CD4-positive, alpha-beta T cell (primary cell): Measurements from ENCODE around the gene SUN3. TPM values are rescaled to one million over a fixed set of nuclear protein-coding genes. Genes with fewer than 3 reads are reported as not detected.

Experiments
- ATAC-seq: fragments of 200-7000 bp; cut with Tn5 transposase; one replicate; pipeline ENCODE4 v1.10.0; 2022; ENCODE audit warnings: mild to moderate bottlenecking; ENCODE audit not compliant: poor library complexity
- CTCF ChIA-PET: fragments of 350-600 bp; sonication (Branson Sonifier 250); formaldehyde crosslinking; loops from one replicate; lab custom pipeline; 2021; ENCODE audit warnings: antibody characterized with exemption, inconsistent platforms; lab: Charles Lee
- POLR2A ChIA-PET: fragments of 350-600 bp; sonication (Branson Sonifier 250); formaldehyde crosslinking; loops from one replicate; lab custom pipeline; 2021; ENCODE audit warnings: antibody characterized with exemption, inconsistent platforms; lab: Charles Lee
- DNase-seq, 14 experiments: peaks; one replicate each; pipeline ENCODE4 v3.0.0-alpha.2; 2013 to 2020; ENCODE audit warnings: mixed read lengths in 2 of 14
- H3K27ac ChIP-seq, 2 donors: one replicate each; pipeline versions ENCODE4 v1.5.1 to v1.7.0; 2013; ENCODE audit warnings: low read length in 2 of 2, low read depth in 1 of 2, mild to moderate bottlenecking in 1 of 2
- H3K27me3 ChIP-seq, 2 experiments: 1 replicate in 1 of 2; 2 replicates in 1 of 2; pipeline versions ENCODE4 v1.6.1 to v1.7.0; 2013; ENCODE audit warnings: low read length in 2 of 2, control low read depth in 1 of 2, mild to moderate bottlenecking in 1 of 2, moderate library complexity in 1 of 2; ENCODE audit not compliant: insufficient read depth in 2 of 2, control insufficient read depth in 1 of 2
- H3K36me3 ChIP-seq: one replicate; pipeline ENCODE4 v1.6.1; 2013; ENCODE audit warnings: low read length, control low read depth; ENCODE audit not compliant: insufficient read depth
- H3K4me1 ChIP-seq: one replicate; pipeline ENCODE4 v1.6.1; 2013; ENCODE audit warnings: low read length, control low read depth; ENCODE audit not compliant: insufficient read depth
- H3K4me3 ChIP-seq: one replicate; pipeline ENCODE4 v1.5.1; 2013; ENCODE audit warnings: mild to moderate bottlenecking, low read length, moderate library complexity
- H3K9me3 ChIP-seq, 2 experiments: 1 replicate in 1 of 2; 2 replicates in 1 of 2; pipeline versions ENCODE4 v1.6.1 to v1.7.0; 2013; ENCODE audit warnings: low read length in 2 of 2, mild to moderate bottlenecking in 2 of 2, control low read depth in 1 of 2, moderate library complexity in 1 of 2; ENCODE audit not compliant: control insufficient read depth in 1 of 2, insufficient read depth in 1 of 2
- H3K27ac Mint-ChIP-seq: one replicate; pipeline ENCODE4 v1.8.0; 2020; ENCODE audit warnings: mixed read lengths
- H3K27me3 Mint-ChIP-seq: one replicate; pipeline ENCODE4 v1.8.0; 2021; ENCODE audit warnings: mixed read lengths
- H3K36me3 Mint-ChIP-seq: one replicate; pipeline ENCODE4 v1.8.0; 2021; ENCODE audit warnings: low read depth, mixed read lengths
- H3K4me1 Mint-ChIP-seq: one replicate; pipeline ENCODE4 v1.8.0; 2021; ENCODE audit warnings: low read depth, mixed read lengths
- H3K4me3 Mint-ChIP-seq: one replicate; pipeline ENCODE4 v1.8.0; 2020; ENCODE audit warnings: mild to moderate bottlenecking, mixed read lengths
- H3K9me3 Mint-ChIP-seq: one replicate; pipeline ENCODE4 v1.8.0; 2020; ENCODE audit warnings: mixed read lengths
- CTCF ChIP-seq: fragments of 200-600 bp; IDR thresholded peaks from one replicate; pipeline ENCODE4 v1.8.0; 2022; ENCODE audit warnings: antibody characterized with exemption, mild to moderate bottlenecking
- intact Hi-C, 2 experiments: fragments of 100-400 bp; cut with DNase I in 1 of 2; cut with micrococcal nuclease in 1 of 2; formaldehyde crosslinking; loops; one replicate each; pipeline versions ENCODE4 v1.15.1 to v1.9.0; 2023 to 2025; cut with DNase I, micrococcal nuclease
- total RNA-seq, 174 experiments: library from RNA in 2 of 174; stranded (reverse) in 2 of 174; gene quantifications; one replicate each; pipeline ENCODE4 v1.2.3 and lab custom pipeline; 2021 to 2026

SUN3 gene
- total RNA-seq, 2 experiments from 2014 or later, result not detected

- Mint-ChIP-seq H3K27ac (no peak overlapping the region), H3K4me3 (no peak overlapping the region), H3K36me3 (no peaks in the 10 kb centered on the region), H3K4me1 (no peaks in the 10 kb centered on the region), H3K9me3 (no peaks in the 10 kb centered on the region), H3K27me3 (no peaks in the 10 kb centered on the region)
- no peak for DNase-seq
- Histone ChIP-seq H3K4me1 (no peaks in the 10 kb centered on the region), H3K36me3 (no peaks in the 10 kb centered on the region), H3K27ac (no peak overlapping the region), H3K27me3 (no peaks in the 10 kb centered on the region), H3K4me3 (no peak overlapping the region), H3K9me3 (no peaks in the 10 kb centered on the region)
- ChIA-PET POLR2A (no interaction called here), CTCF (no interaction called here)
- no peak for ATAC-seq
- no peak for TF ChIP-seq CTCF
- intact Hi-C loops, result loop anchor here (10.0 kb wide), 1 partner anchor 1223 kb away; no protein-coding TSS in a partner anchor
These were observed 86.8 kb downstream of the SUN3 start for GRCh38 chr7:47942132-47942531.

GRCh38 chr7:47941136-47941844 is 87.6 kb downstream of the SUN3 start:
- DNase-seq (peak in 2 of 14 experiments; percentile 19 to 41), ATAC-seq (no peak)
- no peak for TF ChIP-seq CTCF
- Histone ChIP-seq H3K9me3 (no peaks in the 10 kb centered on the region), H3K27ac (no peak overlapping the region), H3K27me3 (no peaks in the 10 kb centered on the region), H3K4me3 (no peak overlapping the region), H3K36me3 (no peaks in the 10 kb centered on the region), H3K4me1 (no peaks in the 10 kb centered on the region)
- ChIA-PET POLR2A (no interaction called here), CTCF (interaction anchor here (1.2 kb wide), 1 partner anchor 168 kb away, joined by 3 read pairs; no protein-coding TSS in a partner anchor)
- Mint-ChIP-seq H3K27ac (no peak overlapping the region), H3K4me1 (no peaks in the 10 kb centered on the region), H3K36me3 (no peaks in the 10 kb centered on the region), H3K27me3 (no peaks in the 10 kb centered on the region), H3K4me3 (no peak overlapping the region), H3K9me3 (no peaks in the 10 kb centered on the region)
- intact Hi-C loops, result loop anchor here (10.0 kb wide), 1 partner anchor 1224 kb away; no protein-coding TSS in a partner anchor

DNA sequence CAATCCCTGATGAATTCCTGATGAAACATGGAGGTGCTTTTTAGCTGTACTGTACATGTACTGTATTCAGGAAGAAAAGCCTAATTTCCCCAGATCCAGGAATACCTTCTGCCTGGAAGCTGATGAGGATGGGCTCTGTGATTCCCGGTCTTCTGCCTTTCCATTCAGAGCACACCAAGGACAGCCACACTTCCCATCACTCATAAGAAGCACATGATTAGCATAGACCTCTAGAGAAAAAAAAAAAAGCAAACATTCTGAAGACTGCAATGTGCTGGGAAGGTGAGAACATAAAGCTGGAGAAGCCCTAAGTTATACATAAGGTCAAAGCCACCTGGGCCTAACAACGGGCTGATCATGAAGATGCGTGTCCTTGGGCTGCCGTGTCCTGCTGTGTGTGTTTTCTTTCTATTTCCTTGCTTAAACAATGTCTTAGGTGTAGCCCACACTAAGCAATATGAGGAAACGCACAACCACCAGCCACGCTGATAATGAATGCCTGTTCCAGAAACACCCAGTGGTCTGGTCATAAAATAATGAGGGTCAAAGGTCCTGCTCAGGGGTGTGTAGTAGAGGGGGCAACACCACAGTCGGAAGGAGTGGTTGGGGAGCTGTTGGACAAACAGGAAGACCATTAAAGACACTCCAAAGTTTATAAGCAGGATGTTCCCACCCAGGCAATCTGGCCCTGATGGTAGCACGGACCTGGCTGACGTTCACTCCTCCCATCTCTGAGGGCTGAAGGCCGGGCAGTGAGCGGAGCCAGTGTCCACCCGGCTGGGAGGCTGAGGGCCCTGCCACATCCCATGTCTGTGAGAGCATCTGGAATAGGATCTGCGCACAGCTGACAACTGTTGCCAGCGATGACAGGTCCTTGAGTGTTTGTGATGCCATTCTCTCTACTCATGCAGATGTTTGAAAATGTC is 88.6 kb downstream of the SUN3 start:
- Mint-ChIP-seq H3K4me1 (no peaks in the 10 kb centered on the region), H3K9me3 (no peaks in the 10 kb centered on the region), H3K27me3 (no peaks in the 10 kb centered on the region), H3K27ac (no peak overlapping the region), H3K36me3 (no peaks in the 10 kb centered on the region), H3K4me3 (no peak overlapping the region)
- H3K27me3 ChIP-seq, result no peaks in the 10 kb centered on the region
- no peaks in the 10 kb centered on the region for H3K9me3 ChIP-seq
- ATAC-seq, result no peak
- no peaks in the 10 kb centered on the region for H3K36me3 ChIP-seq
- intact Hi-C loops, result loop anchor here (10.0 kb wide), 1 partner anchor 1224 kb away; no protein-coding TSS in a partner anchor
- no peak for TF ChIP-seq CTCF
- no peak for DNase-seq
- POLR2A ChIA-PET, result no interaction called here
- no peak overlapping the region for H3K27ac ChIP-seq
- CTCF ChIA-PET, result interaction anchor here (1.2 kb wide), 1 partner anchor 169 kb away, joined by 3 read pairs; no protein-coding TSS in a partner anchor
- no peaks in the 10 kb centered on the region for H3K4me1 ChIP-seq
- H3K4me3 ChIP-seq, result no peak overlapping the region
